22Rv1 (cell line): ENCODE data around the gene STIL.

Source experiments
- CTCF ChIP-seq: fragments of 450-650 bp; IDR thresholded peaks from 2 replicates; pipeline ENCODE4 v1.5.1; 2017; ENCODE audit warnings: mild to moderate bottlenecking
- ZFX ChIP-seq: fragments of 450-650 bp; IDR thresholded peaks from 2 replicates; pipeline ENCODE4 v1.6.1; 2017; ENCODE audit warnings: antibody characterized with exemption, borderline replicate concordance

DNA sequence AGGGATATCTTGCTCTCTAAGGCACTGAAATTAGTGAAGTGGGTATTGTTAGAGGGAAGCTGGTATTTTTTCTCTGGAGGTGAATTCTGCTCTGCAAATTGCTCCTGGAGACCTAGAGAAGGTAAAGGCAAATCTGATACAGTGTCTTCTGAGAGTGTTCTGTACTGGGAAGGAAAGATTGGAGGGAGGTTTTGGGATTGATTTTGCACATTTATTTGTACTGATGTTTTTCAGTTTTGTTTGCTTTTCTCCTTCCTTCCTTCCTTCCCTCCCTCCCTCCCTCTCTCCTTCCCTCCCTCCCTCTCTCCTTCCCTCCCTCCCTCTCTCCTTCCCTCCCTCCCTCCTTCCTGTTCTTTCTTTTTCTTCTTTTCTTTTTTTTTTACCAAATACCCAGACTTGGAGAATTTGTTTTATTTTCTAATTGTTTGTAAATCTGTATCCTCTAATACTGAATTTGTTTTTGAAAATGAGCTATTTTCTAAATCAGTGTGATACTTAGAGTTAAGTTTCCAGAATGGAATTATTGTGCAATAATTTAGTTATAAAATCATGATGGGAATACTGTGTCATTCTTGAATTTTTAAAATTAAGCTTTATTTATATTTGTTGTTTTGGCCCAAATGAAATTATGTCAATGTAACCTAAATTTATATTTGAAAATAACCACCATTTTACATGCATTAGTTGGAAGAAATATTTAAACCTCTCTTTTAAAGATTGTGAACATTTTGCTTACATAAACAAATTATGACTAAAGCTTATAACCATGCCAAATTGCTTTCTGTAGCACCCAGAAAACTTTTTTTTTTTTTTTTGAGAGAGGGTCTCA, 24.5 kb upstream of the STIL start:
- TF ChIP-seq CTCF, result no peak
- TF ChIP-seq ZFX, result no peak
